ENCODE data around the gene PDS5A. TPM values are rescaled to one million over a fixed set of nuclear protein-coding genes. Genes with fewer than 3 reads are reported as not detected.

Gene PDS5A
- total and polyA plus RNA-seq, 9 of the 15 experiments (the other 6 are each of a cell fraction or from before 2014, with no cell fraction given): 16.4 to 85.4 (median 70.0) TPM

GRCh38 chr4:39977489-39978377 is at the start of gene PDS5A (continued):
- TF ChIP-seq PHF8 (IDR thresholded peaks at IDR 0.05; ENCODE audit: borderline replicate concordance, low read length) (peak; percentile 71; the same call in 1 of the 2 replicates), CBX1 (IDR thresholded peaks at IDR 0.05; ENCODE audit: low read depth) (peak; percentile 84; the same call in 1 of the 2 replicates), BHLHE40 (IDR thresholded peaks at IDR 0.05; ENCODE audit: low read length) (peak; percentile 96), SRSF9 (IDR thresholded peaks at IDR 0.05; ENCODE audit: borderline replicate concordance, low read depth, low read length) (no peak), ZBTB7A (IDR thresholded peaks at IDR 0.05; ENCODE audit: borderline replicate concordance, control insufficient read depth, low read depth, low read length) (peak; percentile 45; the same call in 1 of the 2 replicates), ZNF24 (IDR thresholded peaks at IDR 0.05) (peak; percentile 71), REST (IDR thresholded peaks at IDR 0.05; ENCODE audit: borderline replicate concordance) (peak; percentile 61; the same call in 1 of the 2 replicates), REST (CRISPR knock-in tag; IDR thresholded peaks at IDR 0.05; ENCODE audit: low read depth) (0 out of 2 replicates have a peak, but pooled peaks have one; percentile 70), CBFB (CRISPR knock-in tag; IDR thresholded peaks at IDR 0.05) (no peak), NCOR1 (IDR thresholded peaks at IDR 0.05) (peak; percentile 52), ZNF644 (tag; IDR thresholded peaks at IDR 0.05; ENCODE audit: low read depth) (no peak), VEZF1 (CRISPR knock-in tag; IDR thresholded peaks at IDR 0.05) (peak; percentile 100), IRF9 (tag; IDR thresholded peaks at IDR 0.05) (0 out of 2 replicates have a peak, but pooled peaks have one; percentile 50), BRF1 (IDR thresholded peaks at IDR 0.05; ENCODE audit: borderline replicate concordance, extremely low read depth, insufficient read length) (no peak), ZBTB9 (CRISPR knock-in tag; IDR thresholded peaks at IDR 0.05) (no peak)

Measured in K562 (cell line).